Loucy (cell line): ENCODE results near the gene CAMKV.

ENCODE experiments used
- CTCF ChIP-seq: fragments of 200-600 bp; sonication (generic); conservative IDR thresholded peaks from 2 replicates; pipeline ENCODE4 v1.5.1; 2014; ENCODE audit warnings: mild to moderate bottlenecking, antibody characterized with exemption, low read length
- EZH2phosphoT487 ChIP-seq: fragments of 200-600 bp; IDR thresholded peaks from 2 replicates; pipeline ENCODE4 v1.6.1; 2018; ENCODE audit warnings: antibody characterized with exemption, mild to moderate bottlenecking, moderate library complexity, borderline replicate concordance

GRCh38 chr3:49831341-49831740 is 38.4 kb downstream of the CAMKV start:
- no peak for TF ChIP-seq CTCF
- TF ChIP-seq EZH2phosphoT487, result no peak
